ENCODE measurements around the gene PIAS4.

PIAS4 gene

GRCh38 chr19:4023600-4024398, 16.3 kb downstream of the PIAS4 start:
- FAIRE-seq = no peak

GRCh38 chr19:4025317-4025716, 17.8 kb downstream of the PIAS4 start:
- no peak for FAIRE-seq

- FAIRE-seq = no peak
Measured at GRCh38 chr19:4027146-4027545, 19.6 kb downstream of the PIAS4 start.

GRCh38 chr19:4028334-4029246, 21.1 kb downstream of the PIAS4 start:
- FAIRE-seq = no peak

- FAIRE-seq = no peak
Measured at GRCh38 chr19:4029247-4029614, 21.7 kb downstream of the PIAS4 start.

- no peak for FAIRE-seq
Measured at GRCh38 chr19:4030552-4030951, 23.0 kb downstream of the PIAS4 start.

GRCh38 chr19:4030981-4031380, 23.4 kb downstream of the PIAS4 start:
- FAIRE-seq = no peak

GRCh38 chr19:4031420-4031819, 23.9 kb downstream of the PIAS4 start:
- FAIRE-seq = no peak

- FAIRE-seq = no peak
Measured at GRCh38 chr19:4032436-4032835, 24.9 kb downstream of the PIAS4 start.

GRCh38 chr19:4033028-4033956, 25.8 kb downstream of the PIAS4 start:
- FAIRE-seq = no peak

GRCh38 chr19:4034048-4035017, 26.8 kb downstream of the PIAS4 start:
- FAIRE-seq = no peak

- no peak for FAIRE-seq
Measured at GRCh38 chr19:4035018-4035566, 27.6 kb downstream of the PIAS4 start.

GRCh38 chr19:4035582-4035981, 28.0 kb downstream of the PIAS4 start:
- FAIRE-seq = peak; percentile 88

- FAIRE-seq = no peak
Measured at GRCh38 chr19:4036576-4037300, 29.2 kb downstream of the PIAS4 start.

GRCh38 chr19:4037301-4037949, 29.9 kb downstream of the PIAS4 start:
- no peak for FAIRE-seq

- no peak for FAIRE-seq
Measured at GRCh38 chr19:4038057-4038456, 30.5 kb downstream of the PIAS4 start.

GRCh38 chr19:4038661-4039423, 31.3 kb downstream of the PIAS4 start:
- FAIRE-seq = no peak

GRCh38 chr19:4042064-4042730, 34.7 kb downstream of the PIAS4 start:
- FAIRE-seq = no peak

- FAIRE-seq = no peak
Measured at GRCh38 chr19:4042731-4043082, 35.2 kb downstream of the PIAS4 start.
